GM21825 (cell line): ENCODE data around the gene RPLP2.
A peak's percentile ranks its signal among the peaks of the same experiment; 100 is the strongest.

Source experiments
- ATAC-seq: cut with Tn5 transposase; IDR thresholded peaks from one replicate; pipeline ENCODE4 v1.9.1; 2021; ENCODE audit warnings: mild to moderate bottlenecking, moderate library complexity; ENCODE audit not compliant: unreplicated experiment

Gene RPLP2

DNA sequence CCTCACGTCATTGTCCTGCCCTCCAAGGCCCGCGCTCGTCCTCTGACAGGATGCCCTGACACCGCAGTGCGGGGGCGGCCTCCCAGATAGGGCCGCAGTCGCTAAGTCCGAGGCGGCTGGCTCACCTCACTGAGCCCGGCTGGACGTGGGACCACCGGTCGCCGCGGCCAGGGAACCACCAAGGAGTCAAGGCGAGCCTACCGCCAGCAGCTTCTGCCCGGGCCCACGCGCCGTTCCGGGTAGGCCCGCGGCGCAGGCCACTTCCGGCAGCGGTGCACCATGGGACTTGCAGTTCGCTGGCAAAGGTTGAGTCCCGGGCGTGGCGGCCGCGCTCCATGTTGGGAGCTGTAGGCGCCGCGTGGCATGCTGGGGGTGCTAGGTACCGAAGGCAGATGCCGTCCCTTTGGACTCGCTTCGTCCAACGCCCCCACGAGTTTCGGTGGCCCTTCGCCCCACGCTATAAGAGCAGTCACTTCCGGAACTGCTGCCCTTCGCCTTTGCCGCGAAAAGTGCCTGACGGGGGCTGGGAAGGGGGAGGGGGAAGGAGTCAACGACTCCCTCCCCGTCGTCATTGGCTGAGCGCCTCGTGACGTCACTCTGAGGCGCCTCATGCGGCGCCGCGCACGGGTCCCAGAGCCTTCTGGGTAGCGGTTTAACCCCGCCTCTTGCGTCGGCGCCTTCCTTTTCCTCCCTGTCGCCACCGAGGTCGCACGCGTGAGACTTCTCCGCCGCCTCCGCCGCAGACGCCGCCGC, at the start of gene RPLP2:
TSS of gene RPLP2 (plus strand) at position 681 of the 753 bp plus-strand sequence. CDS start 268 bp downstream, outside the sequence.
- peak; percentile 74 for ATAC-seq

DNA sequence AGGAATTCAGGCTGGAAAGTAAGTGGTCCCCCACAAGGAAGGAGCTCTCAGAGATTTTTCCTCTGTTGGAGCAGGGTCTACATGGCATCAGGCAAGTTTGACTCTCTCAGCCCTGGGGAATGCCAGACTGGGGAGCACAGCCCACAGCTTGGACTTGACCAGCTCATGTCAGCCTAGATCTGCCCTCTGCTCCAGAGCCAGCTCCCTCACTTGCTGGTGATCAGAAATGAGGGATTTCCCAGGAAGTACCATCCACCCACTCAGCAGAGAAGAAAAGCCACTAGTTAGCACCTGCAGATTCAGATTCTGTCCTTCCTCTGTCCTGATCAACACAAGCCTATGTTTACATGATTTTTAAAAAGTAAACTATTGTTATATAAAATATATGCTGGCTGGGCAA, 49.5 kb upstream of the RPLP2 start:
- ATAC-seq: no peak

DNA sequence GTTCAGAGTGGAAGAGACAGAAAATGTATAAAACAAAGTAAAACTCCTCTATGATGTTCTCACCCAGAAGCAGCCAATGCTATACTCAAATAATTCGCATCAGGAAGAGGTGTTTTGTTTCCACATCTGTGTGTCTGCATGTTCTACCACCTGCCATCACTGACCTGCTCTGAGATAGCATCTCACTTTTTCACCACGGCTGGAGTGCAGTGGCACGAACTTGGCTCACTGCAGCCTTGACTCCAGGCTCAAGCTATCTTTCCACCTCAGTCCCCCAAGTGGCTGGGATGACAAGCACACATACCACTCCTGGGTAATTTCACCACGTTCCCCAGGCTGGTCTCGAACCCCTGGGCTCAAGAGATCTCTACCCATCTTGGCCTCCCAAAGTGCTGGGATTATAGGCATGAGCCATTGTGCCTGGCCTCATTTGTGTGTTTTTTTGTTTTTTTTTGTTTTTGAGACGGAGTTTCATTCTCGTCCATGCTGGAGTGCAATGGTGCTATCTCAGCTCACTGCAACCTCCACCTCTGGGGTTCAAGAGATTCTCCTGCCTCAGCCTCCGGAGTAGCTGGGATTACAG, 48.1 kb upstream of the RPLP2 start:
- ATAC-seq: no peak

DNA sequence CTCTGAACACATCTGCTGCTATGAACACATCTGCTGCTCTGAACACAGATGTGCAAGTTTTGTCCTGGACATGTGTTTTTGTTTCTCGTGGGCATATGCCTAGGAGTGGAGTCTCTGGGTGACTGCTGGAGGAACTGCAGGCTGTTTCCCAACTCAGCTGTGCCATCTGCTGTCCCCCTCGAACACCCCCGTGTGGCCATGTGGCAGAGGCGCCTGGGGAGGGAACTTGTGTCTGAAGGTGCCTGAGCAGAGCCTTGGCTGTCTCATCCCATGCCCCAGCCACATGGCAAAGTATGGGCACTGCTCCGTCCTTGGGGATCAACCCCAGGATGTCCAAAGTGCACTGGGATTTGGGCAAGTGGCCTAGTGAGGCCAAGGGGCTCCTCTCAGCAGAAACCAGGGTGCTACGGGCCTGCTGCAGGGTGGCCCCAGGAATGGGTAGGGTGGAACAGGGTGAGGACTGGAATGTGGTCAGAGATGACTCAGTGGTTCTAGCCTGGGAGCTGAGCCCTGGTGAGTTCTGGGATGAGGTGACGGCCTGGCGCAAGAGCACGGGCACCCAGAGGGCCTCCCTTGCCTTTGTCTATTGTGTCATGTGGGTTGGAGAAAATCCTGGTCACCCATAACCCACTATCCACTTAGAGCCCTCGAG, 47.2 kb upstream of the RPLP2 start:
- ATAC-seq: no peak

DNA sequence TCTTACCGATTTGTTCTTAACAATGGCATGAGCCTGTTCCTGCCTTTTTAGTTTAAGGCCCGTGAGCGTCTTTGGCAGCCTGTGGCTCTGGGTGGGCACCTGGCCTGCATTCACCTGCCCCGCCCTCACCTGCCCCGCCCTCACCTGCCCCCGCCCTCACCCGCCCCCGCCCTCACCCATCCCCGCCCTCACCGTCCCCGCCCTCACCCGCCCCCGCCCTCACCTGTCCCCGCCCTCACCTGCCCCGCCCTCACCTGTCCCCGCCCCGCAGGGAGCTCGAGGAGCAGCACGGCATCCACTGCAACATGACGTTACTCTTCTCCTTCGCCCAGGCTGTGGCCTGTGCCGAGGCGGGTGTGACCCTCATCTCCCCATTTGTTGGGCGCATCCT, 46.7 kb upstream of the RPLP2 start:
- no peak for ATAC-seq

DNA sequence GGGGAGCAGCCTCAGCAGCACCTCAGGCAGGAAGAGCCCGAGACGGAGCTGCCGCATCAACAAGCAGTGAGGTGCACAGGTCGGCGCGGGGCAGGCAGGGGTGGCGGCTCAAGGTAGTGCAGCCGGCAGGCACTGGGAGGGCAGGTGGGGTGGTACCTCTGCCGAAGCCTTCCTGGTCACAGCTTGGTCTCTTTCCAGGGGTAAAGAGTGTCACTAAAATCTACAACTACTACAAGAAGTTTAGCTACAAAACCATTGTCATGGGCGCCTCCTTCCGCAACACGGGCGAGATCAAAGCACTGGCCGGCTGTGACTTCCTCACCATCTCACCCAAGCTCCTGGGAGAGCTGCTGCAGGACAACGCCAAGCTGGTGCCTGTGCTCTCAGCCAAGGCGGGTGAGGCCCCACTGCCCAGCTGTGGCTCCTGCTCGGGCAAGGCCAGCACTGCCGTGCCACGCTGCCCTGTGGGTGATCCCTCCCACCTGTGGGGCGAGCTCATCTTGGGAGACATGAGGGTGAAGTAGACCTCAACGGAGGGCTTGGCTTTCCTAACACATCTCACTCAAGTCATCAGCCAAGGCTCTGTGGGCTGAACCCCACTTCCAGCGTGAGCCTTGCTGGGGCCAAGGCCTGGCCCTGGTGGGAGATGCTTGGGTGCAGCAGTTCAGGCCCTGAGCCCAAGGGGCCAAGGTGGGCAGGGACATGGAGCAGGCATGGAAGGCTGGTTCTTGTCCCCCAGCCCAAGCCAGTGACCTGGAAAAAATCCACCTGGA, 46.0 kb upstream of the RPLP2 start:
- ATAC-seq: no peak

DNA sequence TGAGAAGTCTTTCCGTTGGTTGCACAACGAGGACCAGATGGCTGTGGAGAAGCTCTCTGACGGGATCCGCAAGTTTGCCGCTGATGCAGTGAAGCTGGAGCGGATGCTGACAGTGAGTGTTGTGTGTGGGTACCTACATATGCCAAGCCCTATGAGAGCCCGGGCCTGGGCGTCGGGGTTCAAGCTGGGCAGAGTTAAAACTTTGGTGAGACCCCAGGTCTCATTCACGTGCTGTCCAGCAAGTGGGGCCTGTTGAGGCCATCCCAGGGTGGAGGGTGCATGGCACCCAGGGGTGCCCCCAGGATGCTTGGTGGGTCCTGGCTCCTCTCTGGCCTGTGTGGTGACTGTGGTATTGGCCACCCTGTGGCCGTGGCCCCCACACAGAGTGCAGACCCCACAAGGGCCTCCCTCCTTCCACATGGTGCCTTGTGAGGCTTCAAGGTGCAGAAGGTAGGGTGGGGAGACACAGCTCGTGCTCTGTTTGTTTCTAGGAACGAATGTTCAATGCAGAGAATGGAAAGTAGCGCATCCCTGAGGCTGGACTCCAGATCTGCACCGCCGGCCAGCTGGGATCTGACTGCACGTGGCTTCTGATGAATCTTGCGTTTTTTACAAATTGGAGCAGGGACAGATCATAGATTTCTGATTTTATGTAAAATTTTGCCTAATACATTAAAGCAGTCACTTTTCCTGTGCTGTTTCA, 45.3 kb upstream of the RPLP2 start:
- no peak for ATAC-seq

DNA sequence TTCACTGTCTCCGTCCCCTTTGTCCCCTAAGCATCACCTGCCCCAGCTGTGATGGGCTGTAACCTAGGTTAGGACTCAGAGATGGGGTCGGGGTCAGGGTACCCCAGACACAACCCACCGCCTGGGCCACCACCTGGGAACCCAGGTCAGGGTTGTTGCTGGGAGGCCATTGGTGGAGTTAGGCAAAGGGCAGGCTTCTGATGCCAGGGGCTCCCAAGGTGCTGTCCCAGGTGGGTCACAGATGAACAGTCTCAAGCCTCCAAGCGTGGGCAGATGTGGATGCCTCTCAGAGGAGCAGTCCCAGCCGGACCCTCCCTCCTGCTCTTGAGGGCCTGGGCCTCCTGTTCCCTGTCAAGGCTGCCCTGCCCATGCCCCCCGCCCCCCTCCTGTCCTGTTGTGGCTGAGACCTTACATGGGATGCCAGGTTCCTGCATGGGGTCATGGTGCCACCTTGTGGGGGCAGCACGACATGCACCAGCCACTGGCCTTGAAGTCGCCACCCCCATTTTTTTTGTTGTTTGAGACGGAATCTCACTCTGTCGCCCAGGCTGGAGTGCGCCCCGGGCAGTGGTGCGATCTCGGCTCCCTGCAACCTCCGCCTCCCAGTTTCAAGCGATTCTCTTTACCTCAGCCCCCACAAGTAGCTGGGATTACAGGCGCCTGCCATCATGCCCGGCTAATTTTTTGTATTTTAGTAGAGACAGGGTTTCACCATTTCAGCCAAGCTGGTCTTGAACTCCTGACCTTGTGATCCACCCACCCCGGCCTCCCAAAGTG, 44.6 kb upstream of the RPLP2 start:
- no peak for ATAC-seq

DNA sequence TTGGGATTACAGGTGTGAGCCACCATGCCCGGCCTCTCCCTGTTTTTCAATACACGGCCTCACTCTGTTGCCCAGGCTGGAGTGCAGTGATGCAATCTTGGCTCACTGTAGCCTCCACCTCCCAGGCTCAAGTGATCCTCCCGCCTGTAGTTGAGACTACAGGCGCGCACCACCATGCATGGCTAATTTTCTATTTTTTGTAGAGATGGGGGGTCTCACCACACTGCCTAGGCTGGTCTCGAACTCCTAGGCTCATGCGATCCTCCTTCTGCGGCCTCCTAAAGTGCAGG, 44.0 kb upstream of the RPLP2 start:
- ATAC-seq: no peak

DNA sequence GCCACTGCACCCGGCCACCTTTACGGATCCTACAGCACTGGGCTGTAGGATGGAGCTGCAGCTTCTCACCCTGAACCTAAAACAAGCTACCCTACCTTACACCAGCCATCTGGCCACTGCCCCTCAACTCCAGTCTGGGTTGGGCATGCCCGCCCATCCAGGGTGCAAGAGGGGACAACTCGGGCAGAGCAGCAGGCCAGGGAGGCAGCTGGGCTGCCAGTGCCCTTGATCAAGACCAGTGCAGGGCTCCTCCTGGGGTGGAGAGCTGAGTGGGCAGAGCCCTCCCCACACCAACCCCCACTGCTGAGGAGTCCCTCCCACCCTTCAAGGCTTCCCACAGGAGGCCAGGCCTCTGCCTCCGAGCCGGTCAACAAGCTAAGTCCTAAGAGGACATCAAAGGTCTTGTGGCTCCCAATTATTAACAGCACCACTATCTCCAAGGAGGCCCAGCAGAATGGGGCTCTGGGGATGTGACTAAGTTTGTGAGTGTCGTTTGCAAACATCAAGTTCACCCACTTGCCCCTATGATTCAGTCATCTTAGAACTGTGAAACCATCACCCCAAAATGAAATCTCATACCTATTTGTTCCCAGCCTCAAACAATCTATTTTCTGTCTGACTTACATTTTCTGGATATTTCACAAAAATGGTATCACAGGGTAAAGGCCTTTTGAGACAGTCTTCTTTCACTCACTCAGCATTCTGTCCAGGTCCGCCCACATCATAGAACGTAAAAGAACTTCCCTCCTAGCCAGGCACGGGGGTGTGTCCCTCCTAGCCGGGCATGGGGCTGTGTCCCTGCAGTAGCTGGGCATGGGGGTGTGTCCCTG, 43.4 kb upstream of the RPLP2 start:
- ATAC-seq: no peak

DNA sequence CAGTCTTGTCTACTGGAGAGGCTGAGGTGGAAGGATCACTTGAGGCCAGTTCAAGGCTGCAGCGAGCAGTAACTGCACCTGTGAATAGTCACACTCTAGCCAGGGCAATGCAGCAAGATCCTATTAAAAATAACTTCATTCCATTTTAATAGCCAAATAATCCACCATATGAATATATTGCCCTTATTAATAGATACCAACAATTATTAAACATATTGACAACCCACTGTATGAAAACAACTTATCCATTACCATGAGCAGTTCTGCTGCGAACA, 42.9 kb upstream of the RPLP2 start:
- ATAC-seq: no peak

DNA sequence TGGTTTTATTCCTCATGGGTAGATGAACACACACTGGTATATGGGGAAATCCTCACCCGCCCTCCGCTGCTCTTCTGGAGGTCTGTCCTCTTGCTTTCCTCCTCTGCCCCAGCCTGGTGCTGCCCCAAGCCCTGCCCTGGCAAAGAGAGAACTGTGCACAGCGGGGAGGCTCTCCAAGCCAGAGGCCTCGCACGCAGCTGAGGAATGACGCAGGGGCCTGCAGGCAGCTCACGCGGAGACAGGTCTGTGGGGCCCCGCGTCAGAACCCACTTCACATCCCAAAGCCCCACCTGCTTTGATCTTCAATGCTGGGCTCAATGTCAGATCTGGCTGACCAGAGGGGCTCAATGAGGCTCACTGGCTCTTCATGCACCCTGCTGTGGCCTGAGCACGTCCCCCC, 42.5 kb upstream of the RPLP2 start:
- no peak for ATAC-seq

DNA sequence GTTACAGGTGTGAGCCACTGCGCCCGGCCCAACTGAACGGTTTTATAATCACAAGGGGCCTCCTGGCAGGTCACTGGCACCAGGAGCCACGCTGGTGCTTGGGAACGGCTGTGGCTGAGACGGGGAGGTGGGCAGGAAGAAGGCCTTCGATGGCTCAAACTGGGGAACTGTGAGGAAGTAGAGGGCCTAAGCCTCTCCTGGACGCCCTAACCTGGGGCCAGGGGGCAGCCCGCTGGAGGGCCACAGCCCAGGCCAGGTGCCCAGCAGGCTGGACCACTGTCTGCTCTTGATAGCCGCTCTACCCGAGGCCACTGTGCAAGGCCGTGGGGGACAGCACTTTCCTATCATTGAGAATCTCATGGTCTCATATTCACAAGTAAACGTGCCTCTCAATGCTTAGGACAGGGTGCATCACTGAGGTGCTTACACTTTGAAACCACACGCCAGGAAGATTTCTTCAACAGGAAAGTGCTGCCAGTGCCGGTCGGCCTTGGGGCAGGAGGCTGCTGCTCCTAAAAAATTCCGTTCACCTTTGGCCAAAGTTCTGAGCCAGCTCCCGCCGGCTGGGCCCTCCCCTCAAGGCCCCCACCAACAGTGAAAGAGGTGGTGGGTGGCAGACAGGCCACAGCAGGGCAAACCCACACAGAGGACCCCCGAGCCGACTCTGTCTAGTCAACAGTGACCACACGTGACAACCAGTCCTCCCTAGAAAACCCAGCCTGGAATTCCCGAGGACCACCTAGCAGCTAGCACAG, 39.7 kb upstream of the RPLP2 start:
- ATAC-seq: no peak

DNA sequence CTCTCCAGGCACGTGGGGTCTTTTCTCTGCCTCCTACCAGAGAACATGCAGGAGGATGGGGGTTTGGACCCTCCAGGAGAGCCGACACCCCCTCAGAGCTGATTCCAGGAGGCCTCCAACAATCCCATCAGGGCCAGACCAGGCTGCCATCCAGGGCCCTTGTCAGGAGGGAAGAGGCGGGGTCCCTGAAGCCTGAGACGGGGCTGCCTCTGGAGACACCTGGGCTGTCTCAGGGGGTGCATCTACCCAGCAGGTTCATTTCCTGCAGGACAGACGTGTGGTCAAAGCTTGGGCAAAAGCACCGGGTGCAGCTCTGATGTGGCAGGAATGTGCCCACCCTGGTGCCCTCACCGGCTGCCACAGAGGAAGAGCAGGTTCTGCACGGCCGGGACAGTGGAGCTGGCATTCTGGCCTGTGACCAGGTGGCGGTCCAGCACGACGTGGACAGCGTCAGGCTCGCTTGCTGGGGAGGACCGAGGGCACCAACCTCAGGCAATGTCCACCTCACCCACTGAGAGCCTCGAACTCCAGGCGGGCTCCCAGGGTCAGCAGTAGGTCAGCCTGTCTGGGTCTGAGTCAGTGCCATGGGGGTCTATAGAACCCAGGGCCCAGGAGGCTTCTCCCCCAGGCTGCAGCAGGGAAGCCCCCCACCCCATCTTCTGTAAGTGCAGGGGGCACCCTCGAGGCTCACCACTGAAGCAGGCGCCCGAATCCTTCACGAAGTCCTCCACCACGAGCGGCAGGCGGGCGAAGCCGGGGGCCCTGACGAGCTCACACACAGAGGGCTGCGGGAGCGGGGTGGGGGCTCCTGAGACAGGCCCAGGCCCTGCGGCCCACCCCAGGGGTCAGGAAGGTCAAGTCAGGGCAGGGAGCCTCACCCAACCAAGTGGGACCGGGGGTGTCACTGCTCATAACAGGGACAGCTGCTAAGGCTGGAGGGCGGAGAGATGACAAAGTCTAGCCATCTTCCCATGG, 38.8 kb upstream of the RPLP2 start:
- no peak for ATAC-seq

DNA sequence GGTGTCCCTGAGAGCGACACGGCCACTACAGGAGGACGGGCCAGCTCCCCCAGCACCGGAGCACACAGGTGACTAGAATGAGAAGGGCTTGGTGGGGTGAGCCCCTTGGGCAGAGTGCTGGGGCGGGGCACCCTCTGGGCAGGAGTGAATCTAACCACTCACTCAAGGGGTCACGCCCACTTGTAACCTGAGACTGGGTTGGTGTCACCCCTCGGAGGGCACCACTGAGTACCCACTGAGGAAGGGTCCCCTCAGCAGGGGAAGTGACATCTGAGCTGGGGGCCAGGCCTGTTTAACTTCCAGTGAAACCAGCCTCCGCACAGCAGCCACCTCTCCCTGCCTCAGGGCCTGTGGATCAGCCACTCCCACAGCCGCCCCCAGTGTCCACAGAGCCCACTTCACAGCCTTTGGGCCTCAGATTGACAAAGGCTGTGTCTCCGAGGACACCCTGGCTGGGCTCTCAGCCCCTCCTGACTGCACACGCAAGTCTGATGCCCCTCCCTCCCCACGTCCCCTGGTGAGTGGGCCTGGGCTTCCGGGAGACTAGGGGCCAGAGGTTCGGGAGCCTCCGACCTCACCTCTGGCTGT, 38.1 kb upstream of the RPLP2 start:
- no peak for ATAC-seq

DNA sequence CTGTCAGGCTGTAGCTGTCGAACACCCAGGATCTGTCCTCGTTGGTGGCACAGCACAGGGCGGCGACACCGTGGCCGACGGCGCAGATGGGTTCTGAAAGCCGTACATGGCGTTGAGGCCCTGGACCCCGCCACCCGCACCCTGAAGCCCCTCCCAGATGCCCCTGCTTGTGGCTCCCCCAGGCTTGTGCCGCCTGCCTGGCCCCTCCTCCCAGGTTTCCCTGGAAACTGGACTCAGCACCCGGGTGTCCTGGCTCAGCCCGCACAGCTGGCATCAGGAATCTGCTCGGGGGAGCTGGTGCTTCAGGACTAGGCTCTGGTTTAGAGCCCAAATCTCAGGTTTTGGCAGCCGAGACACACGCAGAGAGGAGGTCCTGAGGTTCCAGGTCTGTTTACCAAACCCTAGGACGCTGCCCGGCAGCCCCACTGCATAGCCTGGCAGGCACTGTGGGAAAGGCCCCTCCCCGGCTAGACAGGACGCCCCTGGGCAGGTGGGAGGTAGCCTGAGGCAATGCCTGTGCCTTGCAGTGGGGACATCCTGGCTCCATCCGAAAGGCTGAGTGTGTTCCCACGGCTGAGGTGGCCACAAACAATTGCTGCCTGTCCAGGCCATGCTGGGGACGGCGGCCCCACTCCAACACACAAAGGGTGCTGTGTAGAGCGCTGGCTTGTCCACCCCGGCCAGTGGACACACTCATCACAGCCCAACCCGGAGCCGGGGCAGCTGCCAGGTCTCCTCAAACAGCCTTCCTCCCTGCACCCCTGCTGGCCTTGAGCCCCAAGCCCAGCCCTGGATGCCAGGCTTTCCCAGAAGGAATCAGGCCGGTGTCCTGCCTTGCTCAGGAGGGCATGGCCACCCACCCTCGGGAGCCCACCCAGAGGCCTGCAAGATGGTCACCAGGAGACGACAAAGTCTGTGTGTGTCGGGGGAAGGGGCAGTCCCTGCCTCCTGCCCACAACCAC, 37.1 kb upstream of the RPLP2 start:
- ATAC-seq: no peak
